SKM-1 treated with dmso at 0.1 percent for 144 hours (cell line): ENCODE results near the gene TMPRSS13.
A peak's percentile ranks its signal among the peaks of the same experiment; 100 is the strongest.
"Not testable (repeated sequence)": the region's sequence is repeated elsewhere in the genome, so short reads cannot be mapped to it uniquely, and the experiment has no call there.

Experiments used
- DNase-seq: peaks from one replicate; lab custom pipeline; 2025; ENCODE audit not compliant: unreplicated experiment; lab: John Stamatoyannopoulos, UW

The TMPRSS13 gene

DNA sequence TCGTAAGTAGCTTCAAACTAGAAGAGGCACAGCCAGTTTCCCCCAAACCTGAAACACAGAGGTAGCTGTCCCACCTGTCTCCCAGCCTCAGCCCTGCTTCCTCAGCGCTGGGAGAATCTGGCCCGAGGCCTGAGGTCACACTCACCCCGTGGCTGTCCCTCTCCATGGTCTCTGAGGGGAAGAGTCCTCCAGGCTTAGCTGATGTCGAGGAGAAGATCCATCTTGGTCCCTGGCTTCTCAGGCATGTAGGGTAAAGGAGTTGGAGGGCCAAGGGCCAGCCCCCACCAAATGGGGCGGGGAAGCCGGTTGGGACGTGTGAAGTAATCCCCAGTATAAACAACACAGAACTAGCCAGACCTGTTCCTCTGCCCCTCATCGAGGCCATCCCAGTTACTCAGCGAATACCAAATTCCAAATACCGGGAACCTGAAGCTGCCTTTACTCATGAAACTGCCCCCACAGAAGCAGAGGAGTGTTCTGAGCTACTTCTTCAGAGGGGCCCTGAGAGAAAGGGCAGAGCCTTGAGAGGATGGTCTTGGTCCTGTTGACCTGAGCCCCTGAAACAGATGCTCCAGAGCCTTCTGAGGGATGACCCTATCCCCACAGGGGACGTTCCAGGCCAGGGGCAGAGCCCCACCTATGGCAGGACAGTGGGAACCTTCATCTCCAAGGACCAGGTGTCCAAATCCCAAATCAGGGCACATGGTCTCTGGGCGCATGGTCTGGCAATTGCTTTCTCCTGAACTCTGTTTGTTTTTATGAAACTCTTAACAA is at the start of gene TMPRSS13:
Gene TMPRSS13 (minus strand): TSS at position 261 of the 774 bp plus-strand sequence. CDS start 95 bp downstream, at position 166.
- no peak for DNase-seq

DNA sequence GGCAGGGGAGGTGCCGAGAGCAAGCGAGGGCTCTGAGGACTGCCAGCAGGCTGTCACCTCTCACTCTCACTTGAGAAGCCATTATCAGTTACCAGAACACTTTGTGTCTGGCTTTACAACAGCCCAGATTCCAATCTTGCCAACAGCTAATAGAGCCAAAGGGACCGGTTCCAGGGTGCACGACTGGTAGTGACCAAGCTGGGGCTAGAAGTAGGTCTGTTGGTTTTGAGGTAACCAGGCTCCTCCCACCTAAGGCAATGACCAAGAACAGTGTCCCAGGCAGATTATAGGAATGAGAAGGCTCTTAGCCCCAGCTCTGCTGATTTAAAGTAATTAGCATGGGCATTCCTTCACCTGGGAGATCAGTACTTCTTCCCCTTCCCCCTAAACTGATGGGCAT is 49.8 kb upstream of the TMPRSS13 start:
- DNase-seq, result no peak

DNA sequence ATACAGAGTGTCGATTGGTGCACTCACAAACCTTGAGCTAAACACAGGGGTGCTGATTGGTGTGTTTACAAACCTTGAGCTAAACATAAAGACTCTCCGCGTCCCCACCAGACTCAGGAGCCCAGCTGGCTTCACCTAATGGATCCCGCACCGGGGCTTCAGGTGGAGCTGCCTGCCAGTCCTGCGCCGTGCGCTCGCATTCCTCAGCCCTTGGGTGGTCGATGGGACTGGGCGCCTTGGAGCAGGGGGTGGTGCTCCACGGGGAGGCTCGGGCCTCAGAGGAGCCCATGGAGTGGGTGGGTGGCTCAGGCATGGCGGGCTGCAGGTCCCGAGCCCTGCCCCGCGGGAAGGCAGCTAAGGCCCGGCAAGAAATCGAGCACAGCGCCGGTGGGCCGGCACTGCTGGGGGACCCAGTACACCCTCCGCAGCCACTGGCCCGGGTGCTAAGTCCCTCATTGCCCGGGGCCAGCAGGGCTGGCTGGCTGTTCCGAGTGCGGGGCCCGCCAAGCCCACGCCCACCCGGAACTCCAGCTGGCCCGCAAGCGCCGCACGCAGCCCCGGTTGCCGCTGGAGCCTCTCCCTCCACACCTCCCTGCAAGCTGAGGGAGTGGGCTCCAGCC is 49.2 kb upstream of the TMPRSS13 start:
- DNase-seq, result not testable (repeated sequence)

DNA sequence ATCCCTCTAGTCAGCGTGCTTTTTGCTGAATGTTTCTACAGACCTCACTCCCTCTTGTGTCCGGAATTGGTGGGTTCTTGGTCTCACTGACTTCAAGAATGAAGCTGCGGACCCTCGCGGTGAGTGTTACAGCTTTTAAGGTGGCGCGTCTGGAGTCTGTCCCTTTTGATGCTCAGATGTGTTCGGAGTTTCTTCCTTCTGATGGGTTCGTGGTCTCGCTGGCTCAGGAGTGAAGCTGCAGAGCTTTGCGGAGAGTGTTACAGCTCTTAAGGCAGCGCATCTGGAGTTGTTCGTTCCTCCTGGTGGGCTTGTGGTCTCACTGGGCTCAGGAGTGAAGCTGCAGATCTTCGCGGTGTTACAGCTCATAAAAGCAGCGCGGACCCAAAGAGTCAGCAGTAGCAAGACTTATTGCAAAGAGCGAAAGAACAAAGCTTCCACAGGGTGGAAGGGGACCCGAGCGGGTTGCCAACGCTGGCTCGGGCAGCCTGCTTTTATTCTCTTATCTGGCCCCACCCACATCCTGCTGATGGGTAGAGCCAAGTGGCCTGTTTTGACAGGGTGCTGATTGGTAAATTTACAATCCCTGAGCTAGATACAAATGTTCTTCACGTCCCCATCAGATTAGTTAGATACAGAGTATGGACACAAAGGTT is 48.5 kb upstream of the TMPRSS13 start:
- DNase-seq, result not testable (repeated sequence)

DNA sequence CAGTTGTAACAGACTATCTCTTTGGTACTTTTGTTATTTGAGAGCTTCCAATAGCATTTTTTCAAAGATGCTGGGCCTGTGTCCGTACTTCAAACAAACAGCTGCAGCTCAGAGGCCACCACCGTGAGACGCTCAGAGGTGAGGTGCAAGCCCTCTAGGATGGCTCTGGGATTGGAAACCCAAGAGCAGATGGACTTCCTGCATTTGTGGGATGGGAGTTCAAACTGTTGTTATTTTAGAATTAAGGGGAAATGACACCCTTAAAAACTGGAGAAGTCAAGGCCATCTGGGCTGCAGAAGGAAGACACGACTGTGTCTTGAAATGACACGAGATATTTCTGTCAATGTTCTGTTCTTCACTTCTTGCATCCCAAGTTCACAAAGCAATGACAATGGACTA is 47.8 kb upstream of the TMPRSS13 start:
- DNase-seq, result no peak

DNA sequence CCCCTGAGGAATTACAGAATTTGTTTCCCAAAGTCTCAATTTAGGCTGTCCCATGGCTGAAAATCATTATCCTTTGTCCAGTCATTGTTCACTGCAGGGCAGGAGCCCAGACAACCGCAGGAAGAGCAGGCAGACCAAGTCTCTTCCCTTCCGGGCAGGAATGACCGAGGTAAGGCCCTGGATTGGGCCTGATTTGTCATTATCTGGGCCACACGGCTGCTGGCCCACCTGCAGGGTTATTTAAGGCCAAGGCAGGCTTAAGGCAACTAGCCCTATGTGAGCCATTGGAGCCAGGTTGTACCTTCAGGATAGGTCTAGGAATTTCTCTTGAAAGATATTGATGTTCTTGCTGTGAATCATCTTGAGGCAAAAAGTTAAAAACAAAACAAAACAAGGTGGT is 47.2 kb upstream of the TMPRSS13 start:
- no peak for DNase-seq

DNA sequence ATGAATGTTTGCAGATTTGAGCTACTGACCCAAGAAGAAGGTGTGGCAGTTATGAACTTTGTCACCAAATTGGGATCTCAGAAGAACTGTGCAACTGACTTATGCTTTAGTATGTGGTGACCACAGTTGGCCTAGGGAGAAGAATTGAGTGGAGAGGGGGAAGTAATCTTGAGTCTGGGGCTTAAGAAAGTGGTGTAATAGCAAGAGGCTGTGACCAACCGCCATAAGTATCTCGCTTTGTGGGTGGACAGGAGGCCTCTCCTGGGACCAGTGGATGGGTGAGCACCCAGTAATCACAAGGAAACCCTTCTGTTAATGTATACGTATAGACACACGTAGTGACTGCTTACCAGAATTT is 44.3 kb upstream of the TMPRSS13 start:
- peak; percentile 91 for DNase-seq

DNA sequence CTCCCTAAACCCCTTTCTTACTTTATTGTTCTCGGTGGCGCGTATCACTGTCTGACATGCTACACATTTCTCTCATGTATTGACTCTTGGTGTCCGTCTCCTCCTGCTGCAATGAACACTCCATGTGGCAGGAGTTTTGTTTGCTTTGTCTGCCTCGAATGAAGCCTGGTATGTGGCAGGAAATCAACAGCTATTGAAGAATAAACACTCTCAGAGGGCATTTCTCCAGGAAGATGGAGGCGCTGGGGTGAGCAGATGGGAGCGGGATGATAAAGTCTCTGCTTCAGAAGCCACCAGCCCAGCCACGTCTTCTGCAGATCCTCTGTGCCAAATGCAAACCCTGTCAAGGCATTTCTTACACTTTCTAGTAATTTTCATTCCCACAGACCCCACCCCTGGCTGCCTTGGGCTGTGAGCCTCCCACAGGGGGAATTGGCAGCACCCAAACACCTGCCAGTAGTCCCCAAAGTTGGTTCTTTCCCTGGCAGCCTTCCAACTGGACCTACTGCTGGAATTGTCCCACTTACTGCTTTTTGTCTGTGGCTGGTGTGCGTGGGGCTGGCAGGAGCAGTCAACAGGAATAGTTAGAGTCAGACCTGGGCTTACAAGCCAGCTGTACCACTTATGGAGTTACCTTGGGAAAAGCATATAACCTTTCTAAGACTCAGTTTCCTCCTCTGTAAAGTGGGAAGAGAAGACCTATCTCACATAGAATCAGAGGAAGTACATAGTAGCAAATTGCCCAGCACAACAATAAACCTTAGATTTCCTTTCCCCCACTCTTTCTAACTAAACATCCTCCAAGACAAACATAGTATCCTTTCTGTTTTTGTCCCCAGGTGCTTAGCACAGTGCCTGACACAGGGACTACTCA is 43.7 kb upstream of the TMPRSS13 start:
- no peak for DNase-seq

DNA sequence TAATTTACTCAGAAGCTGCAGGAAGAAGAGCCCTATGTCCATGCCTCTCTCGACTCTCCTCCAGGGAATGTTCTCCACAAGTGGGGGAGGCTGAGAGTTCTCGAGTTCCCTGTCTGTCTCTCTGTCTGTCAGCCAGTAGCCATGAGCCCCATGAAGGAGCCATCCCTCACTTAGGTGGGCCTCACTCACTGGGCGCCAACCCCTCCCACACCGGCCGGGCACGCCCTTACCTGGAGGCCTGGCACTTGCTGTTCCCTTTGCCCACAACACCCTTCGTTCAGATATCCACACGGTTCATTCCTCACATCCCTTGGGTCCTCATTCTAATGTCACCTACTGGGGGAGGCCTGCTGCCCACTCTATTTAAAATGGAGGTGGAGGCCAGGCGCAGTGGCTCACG is 42.8 kb upstream of the TMPRSS13 start:
- DNase-seq, result no peak

DNA sequence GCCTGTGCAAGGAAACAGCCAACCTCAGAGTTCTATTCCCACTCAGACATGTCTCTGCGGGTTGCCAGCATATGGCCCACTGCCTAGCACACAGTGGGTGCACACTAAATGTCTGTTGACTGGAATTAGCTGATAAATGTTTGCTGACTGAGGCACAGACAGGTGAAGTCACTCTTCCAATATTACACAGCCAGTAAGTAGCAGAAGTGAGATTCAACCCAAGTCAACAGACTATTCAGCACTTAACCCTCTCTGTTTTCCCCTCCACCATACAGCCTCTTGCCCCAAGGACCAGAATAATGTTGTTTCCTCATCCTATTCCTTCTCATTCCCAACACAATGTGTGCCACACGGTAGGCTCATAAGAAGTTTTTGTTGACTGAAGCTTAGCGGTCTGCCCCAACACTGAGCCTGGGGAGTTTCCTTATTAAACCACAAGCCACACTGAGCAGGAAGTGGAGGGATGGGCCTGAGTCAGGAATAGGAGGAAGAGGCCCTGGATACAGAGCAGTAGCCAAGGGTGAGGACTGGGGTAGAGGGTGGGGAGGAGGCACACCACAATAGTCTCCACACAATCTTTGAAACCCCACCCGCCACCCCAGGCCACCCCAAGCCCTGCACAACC is 41.3 kb upstream of the TMPRSS13 start:
- peak; percentile 87 for DNase-seq

DNA sequence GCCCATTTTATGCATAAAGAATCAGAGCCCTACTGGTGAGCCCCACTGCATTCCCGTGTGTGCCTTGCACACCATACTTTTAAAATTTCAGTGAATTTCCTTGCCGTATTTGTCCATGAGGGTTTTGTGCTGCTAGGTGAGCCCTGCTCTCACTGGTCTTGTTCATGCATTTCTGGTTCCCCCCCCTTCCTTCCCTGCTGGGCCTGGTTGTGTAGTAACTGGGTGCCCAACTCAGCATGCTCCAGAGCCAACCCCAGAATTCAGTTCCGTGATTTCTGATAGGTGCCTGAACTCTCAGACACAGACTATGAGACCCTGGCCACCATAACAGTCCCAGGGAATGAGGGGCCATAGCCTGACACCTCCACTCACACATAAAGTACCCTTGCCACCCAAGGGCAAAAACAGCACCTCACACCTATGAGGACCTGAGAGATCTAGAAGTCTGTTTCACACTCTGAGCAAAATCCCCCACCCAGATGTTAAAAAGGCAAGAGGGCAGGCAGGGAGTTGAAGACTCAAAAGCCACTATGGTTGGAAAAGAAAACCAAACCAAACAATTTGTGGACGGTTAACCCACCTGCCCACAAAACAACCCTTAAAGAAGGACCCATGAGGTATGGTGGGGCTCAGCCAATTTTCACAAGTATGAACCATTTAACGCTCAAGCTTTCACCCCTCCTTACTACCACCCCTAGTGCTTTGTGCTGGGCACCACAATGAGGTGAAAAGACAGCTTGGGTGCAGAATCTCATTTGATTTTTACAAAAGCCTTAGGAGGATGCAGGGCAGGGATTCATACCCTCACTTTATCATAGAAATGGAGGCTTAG is 40.2 kb upstream of the TMPRSS13 start:
- no peak for DNase-seq

DNA sequence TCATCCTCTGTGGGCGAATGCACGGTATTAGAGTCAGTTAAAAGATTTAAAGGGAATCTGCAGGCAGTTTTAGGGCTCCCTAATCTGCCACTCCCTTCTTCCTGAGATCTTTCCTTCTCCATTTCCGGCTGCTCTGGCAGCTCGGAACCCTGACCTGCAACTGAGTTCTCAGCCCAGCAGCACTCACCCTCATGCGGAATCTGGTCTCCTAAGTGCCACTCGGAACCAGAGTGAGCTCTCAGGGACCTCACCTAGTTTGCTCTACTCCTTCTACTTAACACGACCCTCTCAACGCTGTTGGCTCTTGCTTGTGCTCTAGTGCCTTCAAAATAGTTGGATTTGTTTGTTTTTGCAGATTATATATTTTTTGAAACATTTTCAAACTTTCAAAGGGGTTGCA is 37.7 kb upstream of the TMPRSS13 start:
- no peak for DNase-seq

DNA sequence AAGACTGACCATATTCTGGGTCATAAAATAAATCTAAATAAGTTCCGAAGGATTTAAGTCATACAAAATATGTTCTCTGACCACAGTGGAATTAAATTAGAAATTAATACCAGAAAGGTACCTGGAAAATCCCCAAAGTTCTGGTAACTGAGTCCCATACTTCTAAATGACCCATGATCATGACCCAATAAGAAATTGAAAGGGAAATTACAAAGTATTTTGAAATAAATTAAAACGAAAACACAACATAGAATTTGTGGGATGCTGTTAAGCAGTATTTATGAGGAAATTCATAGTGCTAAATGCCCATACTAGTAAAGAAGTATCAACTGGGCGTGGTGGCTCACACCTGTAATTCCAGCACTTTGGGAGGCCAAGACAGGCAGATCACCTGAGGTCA is 33.6 kb upstream of the TMPRSS13 start:
- no peak for DNase-seq

DNA sequence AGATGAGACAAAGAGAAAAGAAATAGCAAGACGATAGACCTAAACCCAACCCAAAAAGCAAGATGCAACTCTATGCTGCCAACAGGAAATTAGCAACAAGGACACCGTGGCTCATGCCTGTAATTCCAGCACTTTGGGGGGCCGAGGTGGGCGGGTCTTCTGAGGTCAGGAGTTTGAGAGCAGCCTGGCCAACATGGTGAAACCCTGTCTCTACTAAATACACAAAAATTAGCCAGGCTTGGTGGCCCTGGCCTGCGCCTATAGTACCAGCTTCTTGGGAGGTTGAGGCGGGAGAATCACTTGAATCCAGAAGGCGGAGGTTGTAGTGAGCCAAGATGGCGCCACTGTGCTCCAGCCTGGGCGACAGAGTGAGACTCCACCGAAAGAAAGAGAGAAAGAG is 32.7 kb upstream of the TMPRSS13 start:
- DNase-seq, result no peak

DNA sequence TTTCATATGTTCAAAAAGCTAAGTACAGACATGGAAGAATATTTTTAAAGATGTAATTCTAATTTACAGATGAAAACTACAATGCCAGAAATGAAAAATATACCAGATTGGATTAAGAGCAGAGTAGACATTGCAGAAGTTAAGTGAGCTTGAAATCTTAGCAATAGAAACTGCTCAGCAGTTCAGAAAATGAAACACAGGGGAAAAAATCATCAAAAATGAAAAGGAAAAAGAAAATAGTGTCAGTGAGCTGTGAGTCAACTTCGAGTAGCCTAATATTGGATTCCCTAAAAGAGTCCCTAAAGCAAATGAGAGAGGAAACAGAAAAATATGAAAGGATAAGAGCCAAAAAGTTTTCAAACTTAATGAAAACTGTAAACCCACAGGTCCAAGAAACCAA is 31.2 kb upstream of the TMPRSS13 start:
- DNase-seq, result no peak

DNA sequence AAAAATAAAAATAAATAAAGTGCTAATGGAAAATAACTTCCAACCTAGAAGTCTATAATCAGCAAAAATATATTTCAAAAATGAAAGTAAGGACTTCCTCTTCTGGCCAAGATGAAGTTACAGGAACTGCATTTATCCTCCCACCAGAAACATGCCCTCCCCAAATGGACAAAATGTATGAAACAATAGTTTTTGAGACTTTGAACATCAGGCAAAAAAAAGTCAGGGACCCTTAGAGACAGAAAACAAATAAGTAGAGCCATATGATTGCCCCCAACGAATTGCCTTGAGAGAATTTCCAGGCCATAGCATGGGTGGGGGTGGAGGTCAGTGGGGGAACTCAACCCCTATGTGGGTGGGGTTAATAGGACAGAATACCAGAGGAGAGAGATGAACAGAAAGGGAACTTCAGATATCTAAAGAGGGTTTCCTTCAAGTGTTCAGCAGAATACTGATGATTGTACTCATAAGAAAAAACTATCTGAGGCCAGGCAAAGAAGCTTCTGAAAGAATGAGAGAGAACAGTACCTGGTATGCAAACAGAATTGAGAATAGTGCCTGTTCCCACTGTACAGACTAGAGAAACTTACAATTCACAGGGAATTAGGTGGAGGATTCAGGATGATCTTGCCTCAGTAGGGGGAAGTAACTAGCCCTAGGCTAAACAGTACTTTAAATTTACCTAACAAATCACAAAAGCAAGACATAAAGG is 30.4 kb upstream of the TMPRSS13 start:
- peak; percentile 38 for DNase-seq

DNA sequence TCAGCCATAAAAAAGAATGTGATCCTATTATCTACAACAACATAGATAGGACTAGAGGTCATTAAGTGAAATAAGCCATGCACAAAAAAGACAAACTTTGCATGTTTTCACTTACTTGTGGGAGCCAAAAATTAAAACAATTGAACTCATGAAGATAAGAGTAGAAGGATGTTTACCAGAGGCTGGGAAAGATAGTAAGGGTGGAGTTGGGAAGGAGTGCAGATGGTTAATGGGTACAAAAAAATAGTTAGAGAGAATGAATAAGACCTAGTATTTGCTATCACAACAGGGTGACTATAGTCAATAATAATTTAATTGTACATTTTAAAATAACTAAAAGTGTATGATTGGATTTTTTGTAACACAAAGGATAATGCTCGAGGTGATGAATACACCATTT is 29.7 kb upstream of the TMPRSS13 start:
- no peak for DNase-seq

DNA sequence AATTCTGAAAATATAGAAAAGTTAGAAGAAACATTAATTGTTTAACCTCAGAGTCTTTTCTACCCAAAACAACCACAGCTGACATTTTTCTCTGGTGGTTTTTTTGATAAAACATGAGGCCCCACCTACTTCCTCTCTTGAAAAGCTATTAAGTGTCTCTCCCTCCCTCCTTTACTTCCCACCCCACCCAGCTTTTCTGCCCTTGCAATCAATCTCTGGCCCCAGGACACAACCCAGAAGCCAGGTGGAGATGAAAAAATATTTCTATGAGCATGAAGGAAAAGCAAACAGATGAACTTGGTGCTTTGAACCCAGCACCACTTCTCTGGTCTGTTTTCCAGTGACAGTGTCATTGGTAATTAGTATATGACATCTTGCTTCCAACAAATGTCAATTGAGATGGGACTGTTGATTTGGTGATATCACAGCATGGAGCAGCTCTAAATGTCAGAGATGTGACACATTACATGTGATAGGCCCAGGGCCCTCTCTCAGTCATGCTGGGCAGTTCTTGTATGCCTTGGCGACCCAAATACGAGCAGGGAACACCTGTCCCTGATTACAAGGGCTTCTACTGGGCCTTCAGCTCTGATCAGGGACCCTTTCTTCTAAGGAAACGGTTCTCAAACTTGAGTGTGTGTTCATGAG is 23.9 kb upstream of the TMPRSS13 start:
- no peak for DNase-seq
